Activated CD4-positive, alpha-beta T cell treated with anti-CD3 and anti-CD28 coated beads, Interleukin-2, amount 50 U/mL, for 1 hour (primary cell): ENCODE data around the gene KCNJ4.

Experiments
- DNase-seq: peaks from one replicate; pipeline ENCODE4 v3.0.0-alpha.2; 2020

The KCNJ4 gene

GRCh38 chr22:38455076-38455529 is at the start of gene KCNJ4:
KCNJ4 (minus strand) TSS chr22:38455199; CDS start chr22:38428132, 27,067 bp downstream.
- no peak for DNase-seq

GRCh38 chr22:38503021-38503420 is 48.0 kb upstream of the KCNJ4 start:
- DNase-seq = no peak

GRCh38 chr22:38501797-38502672 is 47.0 kb upstream of the KCNJ4 start:
- DNase-seq = no peak

- DNase-seq = no peak
These were observed 42.9 kb upstream of the KCNJ4 start for GRCh38 chr22:38497869-38498268.

GRCh38 chr22:38494939-38495338 is 39.9 kb upstream of the KCNJ4 start:
- no peak for DNase-seq

GRCh38 chr22:38494498-38494897 is 39.5 kb upstream of the KCNJ4 start:
- DNase-seq = no peak

GRCh38 chr22:38491707-38492348 is 36.8 kb upstream of the KCNJ4 start:
- no peak for DNase-seq

GRCh38 chr22:38490915-38491314 is 35.9 kb upstream of the KCNJ4 start:
- no peak for DNase-seq

GRCh38 chr22:38490475-38490874 is 35.5 kb upstream of the KCNJ4 start:
- DNase-seq = no peak

- DNase-seq = no peak
These were observed 34.7 kb upstream of the KCNJ4 start for GRCh38 chr22:38489561-38490145.

GRCh38 chr22:38489142-38489541 is 34.1 kb upstream of the KCNJ4 start:
- DNase-seq = no peak

GRCh38 chr22:38487946-38488345 is 32.9 kb upstream of the KCNJ4 start:
- no peak for DNase-seq

- DNase-seq = no peak
These were observed 30.8 kb upstream of the KCNJ4 start for GRCh38 chr22:38485783-38486182.

GRCh38 chr22:38484244-38484643 is 29.2 kb upstream of the KCNJ4 start:
- no peak for DNase-seq

GRCh38 chr22:38482662-38483308 is 27.8 kb upstream of the KCNJ4 start:
- no peak for DNase-seq

- DNase-seq = no peak
These were observed 26.9 kb upstream of the KCNJ4 start for GRCh38 chr22:38481871-38482332.

- DNase-seq = no peak
These were observed 26.3 kb upstream of the KCNJ4 start for GRCh38 chr22:38481162-38481870.

- DNase-seq = no peak
These were observed 24.3 kb upstream of the KCNJ4 start for GRCh38 chr22:38479096-38479837.

- no peak for DNase-seq
These were observed 22.6 kb upstream of the KCNJ4 start for GRCh38 chr22:38477585-38477984.

GRCh38 chr22:38474003-38474607 is 19.1 kb upstream of the KCNJ4 start:
- no peak for DNase-seq

- DNase-seq = no peak
These were observed 16.2 kb upstream of the KCNJ4 start for GRCh38 chr22:38471237-38471636.
